WTC11 (cell line): Measurements from ENCODE around the gene FEZF1. TPM values are rescaled to one million over a fixed set of nuclear protein-coding genes. Genes with fewer than 3 reads are reported as not detected.

ENCODE experiments used
- ATAC-seq: fragments of 200-7000 bp; cut with Tn5 transposase; 2 replicates; pipeline ENCODE4 v1.10.0; 2021; ENCODE audit warnings: mild to moderate bottlenecking, moderate library complexity
- CTCF ChIA-PET: fragments of 300-600 bp; sonication (Branson Sonifier 250); formaldehyde crosslinking; loops from one replicate; lab custom pipeline; 2021; ENCODE audit warnings: antibody characterized with exemption; lab: Charles Lee
- POLR2A ChIA-PET: fragments of 350-600 bp; sonication (Branson Sonifier 250); formaldehyde crosslinking; loops from one replicate; lab custom pipeline; 2021; ENCODE audit warnings: antibody characterized with exemption; lab: Charles Lee
- DNase-seq: peaks from one replicate; pipeline ENCODE4 v3.0.0; 2021; ENCODE audit warnings: low spot score
- H3K27ac Mint-ChIP-seq: 2 replicates; pipeline ENCODE4 v1.8.0; 2021; ENCODE audit warnings: mixed read lengths
- H3K27me3 Mint-ChIP-seq: 2 replicates; pipeline ENCODE4 v1.8.0; 2021; ENCODE audit warnings: low read depth, mild to moderate bottlenecking, moderate library complexity, mixed read lengths
- H3K36me3 Mint-ChIP-seq: 2 replicates; pipeline ENCODE4 v1.8.0; 2021; ENCODE audit warnings: mixed read lengths
- H3K4me1 Mint-ChIP-seq: 2 replicates; pipeline ENCODE4 v1.8.0; 2022; ENCODE audit warnings: mixed read lengths
- H3K4me3 Mint-ChIP-seq: 2 replicates; pipeline ENCODE4 v1.8.0; 2021; ENCODE audit warnings: mild to moderate bottlenecking, moderate library complexity, mixed read lengths
- H3K9me3 Mint-ChIP-seq: 2 replicates; pipeline ENCODE4 v1.8.0; 2021; ENCODE audit warnings: mixed read lengths
- ATF1 ChIP-seq: sonication (generic); formaldehyde crosslinking; IDR thresholded peaks from 2 replicates; pipeline ENCODE4 v1.8.1; 2023; ENCODE audit warnings: mild to moderate bottlenecking, moderate library complexity, missing genetic modification reagents
- ATF2 ChIP-seq: sonication (generic); formaldehyde crosslinking; IDR thresholded peaks from 2 replicates; pipeline ENCODE4 v1.8.1; 2022; ENCODE audit warnings: low read depth, missing genetic modification reagents, borderline replicate concordance
- ATF6 ChIP-seq: sonication (generic); formaldehyde crosslinking; IDR thresholded peaks from 2 replicates; pipeline ENCODE4 v1.8.1; 2023; ENCODE audit warnings: mild to moderate bottlenecking, missing genetic modification reagents
- CREM ChIP-seq: sonication (generic); formaldehyde crosslinking; IDR thresholded peaks from 2 replicates; pipeline ENCODE4 v1.8.1; 2022; ENCODE audit warnings: mild to moderate bottlenecking, missing genetic modification reagents, moderate library complexity
- ELF4 ChIP-seq: sonication (generic); formaldehyde crosslinking; IDR thresholded peaks from 2 replicates; pipeline ENCODE4 v1.8.1; 2022; ENCODE audit warnings: low read depth, mild to moderate bottlenecking, moderate library complexity, missing genetic modification reagents
- ESRRA ChIP-seq: sonication (generic); formaldehyde crosslinking; IDR thresholded peaks from 2 replicates; pipeline ENCODE4 v1.8.1; 2022; ENCODE audit warnings: mild to moderate bottlenecking, missing genetic modification reagents, borderline replicate concordance
- ETV6 ChIP-seq: sonication (generic); formaldehyde crosslinking; IDR thresholded peaks from 2 replicates; pipeline ENCODE4 v1.8.1; 2022; ENCODE audit warnings: mild to moderate bottlenecking, missing genetic modification reagents
- FOXP1 ChIP-seq: sonication (generic); formaldehyde crosslinking; IDR thresholded peaks from 2 replicates; pipeline ENCODE4 v1.8.0; 2022; ENCODE audit warnings: missing genetic modification reagents, mild to moderate bottlenecking, moderate library complexity, borderline replicate concordance
- JAZF1 ChIP-seq: fragments of 250-450 bp; sonication (Bioruptor Pico); IDR thresholded peaks from 2 replicates; pipeline ENCODE4 v1.9.0; 2021; ENCODE audit warnings: moderate library complexity, mild to moderate bottlenecking, inconsistent platforms
- KAT7 ChIP-seq: sonication (generic); formaldehyde crosslinking; IDR thresholded peaks from 2 replicates; pipeline ENCODE4 v1.8.1; 2023; ENCODE audit warnings: missing genetic modification reagents, mild to moderate bottlenecking, borderline replicate concordance
- MYBL2 ChIP-seq: sonication (generic); formaldehyde crosslinking; IDR thresholded peaks from 2 replicates; pipeline ENCODE4 v1.8.1; 2023; ENCODE audit warnings: mild to moderate bottlenecking, moderate library complexity, missing genetic modification reagents
- NFATC4 ChIP-seq: fragments of 250-450 bp; sonication (Bioruptor Pico); IDR thresholded peaks from 2 replicates; pipeline ENCODE4 v1.9.0; 2021; ENCODE audit warnings: mild to moderate bottlenecking
- NR2C2 ChIP-seq: sonication (generic); formaldehyde crosslinking; IDR thresholded peaks from 2 replicates; pipeline ENCODE4 v1.8.0; 2022; ENCODE audit warnings: mild to moderate bottlenecking, missing genetic modification reagents
- OVOL2 ChIP-seq: fragments of 250-450 bp; sonication (Bioruptor Pico); IDR thresholded peaks from 2 replicates; pipeline ENCODE4 v1.9.0; 2021; ENCODE audit warnings: mild to moderate bottlenecking, borderline replicate concordance
- RORB ChIP-seq: fragments of 250-450 bp; sonication (Bioruptor Pico); IDR thresholded peaks from 2 replicates; pipeline ENCODE4 v1.9.0; 2021; ENCODE audit warnings: mild to moderate bottlenecking
- SP1 ChIP-seq: sonication (generic); formaldehyde crosslinking; conservative IDR thresholded peaks from 2 replicates; pipeline ENCODE4 v1.8.1; 2022; ENCODE audit warnings: missing genetic modification reagents
- TCF7 ChIP-seq: sonication (generic); formaldehyde crosslinking; IDR thresholded peaks from 2 replicates; pipeline ENCODE4 v1.8.0; 2022; ENCODE audit warnings: mild to moderate bottlenecking, low read depth, missing genetic modification reagents, moderate library complexity
- TP53 ChIP-seq: sonication (generic); formaldehyde crosslinking; IDR thresholded peaks from 2 replicates; pipeline ENCODE4 v1.8.1; 2023; ENCODE audit warnings: mild to moderate bottlenecking, missing genetic modification reagents
- USF1 ChIP-seq: sonication (generic); formaldehyde crosslinking; IDR thresholded peaks from 2 replicates; pipeline ENCODE4 v1.8.0; 2022; ENCODE audit warnings: mild to moderate bottlenecking, missing genetic modification reagents
- ZBTB21 ChIP-seq: sonication (generic); formaldehyde crosslinking; IDR thresholded peaks from 2 replicates; pipeline ENCODE4 v1.8.1; 2023; ENCODE audit warnings: mild to moderate bottlenecking, missing genetic modification reagents, borderline replicate concordance
- ZNF121 ChIP-seq: sonication (generic); formaldehyde crosslinking; IDR thresholded peaks from 2 replicates; pipeline ENCODE4 v1.8.0; 2023; ENCODE audit warnings: missing genetic modification reagents
- ZNF138 ChIP-seq: sonication (generic); formaldehyde crosslinking; conservative IDR thresholded peaks from 2 replicates; pipeline ENCODE4 v1.8.1; 2022; ENCODE audit warnings: mild to moderate bottlenecking, moderate library complexity, missing genetic modification reagents
- ZNF263 ChIP-seq: sonication (generic); formaldehyde crosslinking; IDR thresholded peaks from 2 replicates; pipeline ENCODE4 v1.8.1; 2022; ENCODE audit warnings: low read depth, mild to moderate bottlenecking, moderate library complexity, missing genetic modification reagents
- ZNF423 ChIP-seq: fragments of 250-450 bp; sonication (Bioruptor Pico); IDR thresholded peaks from 2 replicates; pipeline ENCODE4 v2.1.2; 2022; ENCODE audit warnings: mild to moderate bottlenecking, moderate library complexity
- ZNF671 ChIP-seq: fragments of 250-450 bp; sonication (Bioruptor Pico); IDR thresholded peaks from 2 replicates; pipeline ENCODE4 v1.8.0; 2021; ENCODE audit warnings: mild to moderate bottlenecking
- total RNA-seq: library from RNA; stranded (reverse); gene quantifications from 3 replicates; pipeline ENCODE4 v1.2.3, GENCODE V29; 2021
- TF ChIP-seq, protein P1 (sequence below): fragments of 250-450 bp; sonication (Bioruptor Pico); IDR thresholded peaks from 2 replicates; pipeline ENCODE4 v2.1.2; 2022; ENCODE audit warnings: mild to moderate bottlenecking, moderate library complexity
- TF ChIP-seq, protein P2 (sequence below): sonication (generic); formaldehyde crosslinking; conservative IDR thresholded peaks from 2 replicates; pipeline ENCODE4 v1.8.1; 2022; ENCODE audit warnings: mild to moderate bottlenecking, missing genetic modification reagents

FEZF1 gene
- total RNA-seq, 1 experiment from 2014 or later, result 20.0 TPM

DNA sequence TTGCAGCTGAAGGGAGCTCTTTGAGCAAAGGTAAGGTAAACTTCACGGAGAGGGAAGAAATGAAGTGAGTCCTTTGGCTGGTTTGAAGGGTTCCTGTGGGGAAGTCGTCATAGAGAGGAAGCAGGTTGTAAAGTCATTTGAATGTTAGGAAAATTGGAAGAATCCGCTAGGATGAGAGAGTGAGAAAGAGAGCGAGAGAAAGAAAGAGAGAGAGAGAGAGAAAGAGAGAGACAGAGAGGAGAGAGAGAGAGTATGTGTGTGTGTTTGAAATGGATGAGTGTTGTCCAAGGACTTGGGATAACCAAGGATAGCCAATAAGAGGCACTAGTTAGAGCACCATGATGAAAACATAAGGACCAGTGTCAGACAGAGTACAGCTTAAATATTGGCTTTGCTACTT lies 43.1 kb downstream of the FEZF1 start:
- ChIA-PET CTCF (interaction anchor here (0.6 to 1.2 kb wide), 4 partner anchors 13 to 512 kb away, joined by 3 to 4 read pairs (median 3); no protein-coding TSS in a partner anchor), POLR2A (interaction anchor here (0.6 kb wide), 1 partner anchor 32 kb away, joined by 3 read pairs; no protein-coding TSS in a partner anchor)
- no peak for TF ChIP-seq ZBTB21 (CRISPR knock-in tag)
- TF ChIP-seq, protein P1, sequence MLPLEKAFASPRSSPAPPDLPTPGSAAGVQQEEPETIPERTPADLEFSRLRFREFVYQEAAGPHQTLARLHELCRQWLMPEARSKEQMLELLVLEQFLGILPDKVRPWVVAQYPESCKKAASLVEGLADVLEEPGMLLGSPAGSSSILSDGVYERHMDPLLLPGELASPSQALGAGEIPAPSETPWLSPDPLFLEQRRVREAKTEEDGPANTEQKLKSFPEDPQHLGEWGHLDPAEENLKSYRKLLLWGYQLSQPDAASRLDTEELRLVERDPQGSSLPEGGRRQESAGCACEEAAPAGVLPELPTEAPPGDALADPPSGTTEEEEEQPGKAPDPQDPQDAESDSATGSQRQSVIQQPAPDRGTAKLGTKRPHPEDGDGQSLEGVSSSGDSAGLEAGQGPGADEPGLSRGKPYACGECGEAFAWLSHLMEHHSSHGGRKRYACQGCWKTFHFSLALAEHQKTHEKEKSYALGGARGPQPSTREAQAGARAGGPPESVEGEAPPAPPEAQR (CRISPR knock-in tag), result no peak
- DNase-seq (no peak), ATAC-seq (peak; percentile 30)
- no peaks in the 10 kb centered on the region for H3K36me3 Mint-ChIP-seq
- peak overlapping the region; percentile 1; the same call in 1 of the 2 replicates for H3K4me3 Mint-ChIP-seq
- H3K27me3 Mint-ChIP-seq, result no peaks in the 10 kb centered on the region; the same call in none of the 2 replicates
- H3K9me3 Mint-ChIP-seq, result peaks cover 4% of the 10 kb centered on the region; the same call in 1 of the 2 replicates
- H3K27ac Mint-ChIP-seq, result peak overlapping the region; percentile 13
- peaks cover 37% of the 10 kb centered on the region for H3K4me1 Mint-ChIP-seq

DNA sequence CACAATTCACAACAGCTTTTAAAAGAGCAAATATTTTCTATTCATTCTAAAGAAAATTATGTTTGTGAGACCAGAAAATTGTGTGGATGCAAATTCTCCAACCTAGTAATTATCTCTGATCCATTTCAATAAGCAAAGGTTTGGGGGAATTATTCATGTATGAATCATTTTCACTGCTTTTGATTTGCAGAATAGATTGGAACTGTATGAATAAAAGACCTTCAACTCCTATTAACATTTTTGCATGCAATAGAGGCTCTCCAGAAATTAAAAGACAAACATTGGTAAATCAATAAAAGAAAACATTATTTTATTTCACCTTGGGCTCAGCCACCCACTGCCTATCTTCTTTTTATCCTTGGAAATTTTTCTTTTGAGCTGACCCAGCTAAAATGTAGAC lies 43.5 kb downstream of the FEZF1 start:
- H3K4me3 Mint-ChIP-seq, result no peak overlapping the region; the same call in 1 of the 2 replicates
- TF ChIP-seq KAT7 (CRISPR knock-in tag) (no peak), ATF2 (no peak), ELF4 (no peak), ATF6 (no peak), ESRRA (CRISPR knock-in tag) (no peak), JAZF1 (CRISPR knock-in tag) (no peak), ZNF263 (CRISPR knock-in tag) (no peak)
- TF ChIP-seq, protein P2, sequence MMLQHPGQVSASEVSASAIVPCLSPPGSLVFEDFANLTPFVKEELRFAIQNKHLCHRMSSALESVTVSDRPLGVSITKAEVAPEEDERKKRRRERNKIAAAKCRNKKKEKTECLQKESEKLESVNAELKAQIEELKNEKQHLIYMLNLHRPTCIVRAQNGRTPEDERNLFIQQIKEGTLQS (CRISPR knock-in tag), result no peak
- POLR2A ChIA-PET, result interaction anchor here (0.6 kb wide), 1 partner anchor 32 kb away, joined by 3 read pairs; no protein-coding TSS in a partner anchor
- CTCF ChIA-PET, result interaction anchor here (0.6 to 1.2 kb wide), 5 partner anchors 12 to 513 kb away, joined by 3 to 4 read pairs (median 3); no protein-coding TSS in a partner anchor
- DNase-seq (no peak), ATAC-seq (no peak)
- peaks cover 41% of the 10 kb centered on the region for H3K4me1 Mint-ChIP-seq
- H3K36me3 Mint-ChIP-seq, result no peaks in the 10 kb centered on the region
- H3K9me3 Mint-ChIP-seq, result peaks cover 4% of the 10 kb centered on the region; the same call in 1 of the 2 replicates
- no peaks in the 10 kb centered on the region; the same call in none of the 2 replicates for H3K27me3 Mint-ChIP-seq
- no peak overlapping the region for H3K27ac Mint-ChIP-seq

DNA sequence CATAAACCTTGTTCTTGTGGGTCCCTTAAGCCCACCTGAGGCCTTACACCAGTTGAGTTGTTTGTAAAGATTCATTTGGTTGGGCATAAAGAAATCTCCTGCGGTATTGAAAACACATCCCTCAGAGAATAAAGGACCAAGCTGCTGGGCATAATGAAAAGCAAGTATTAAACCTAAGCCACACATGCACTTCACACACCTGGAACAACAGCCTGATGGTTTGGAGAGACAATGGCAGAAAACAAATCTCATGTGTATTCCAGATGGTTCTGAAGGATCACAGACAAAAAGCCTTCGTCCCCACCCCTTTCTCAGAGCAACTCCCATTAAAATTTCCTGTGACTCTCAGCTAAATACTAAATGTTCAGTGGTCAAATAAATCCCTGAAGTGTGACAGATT lies 44.2 kb downstream of the FEZF1 start:
- H3K4me3 Mint-ChIP-seq, result no peak overlapping the region
- TF ChIP-seq TCF7 (CRISPR knock-in tag) (no peak), OVOL2 (CRISPR knock-in tag) (no peak), ZNF138 (no peak), FOXP1 (CRISPR knock-in tag) (no peak), MYBL2 (no peak), SP1 (CRISPR knock-in tag) (no peak), CREM (CRISPR knock-in tag) (no peak), ZNF121 (CRISPR knock-in tag) (no peak), ATF1 (CRISPR knock-in tag) (no peak), NFATC4 (CRISPR knock-in tag) (no peak), ZNF423 (CRISPR knock-in tag) (no peak), RORB (no peak), ETV6 (CRISPR knock-in tag) (no peak), TP53 (CRISPR knock-in tag) (no peak), NR2C2 (CRISPR knock-in tag) (no peak), ZNF671 (CRISPR knock-in tag) (no peak), USF1 (CRISPR knock-in tag) (no peak)
- TF ChIP-seq, protein P1 (CRISPR knock-in tag), result no peak

More for the DNA sequence above, 44.2 kb downstream of the FEZF1 start:
- CTCF ChIA-PET, result interaction anchor here (1.2 kb wide), 1 partner anchor 56 kb away, joined by 3 read pairs; no protein-coding TSS in a partner anchor
- Mint-ChIP-seq H3K36me3 (no peaks in the 10 kb centered on the region), H3K27ac (peak overlapping the region; percentile 55; the same call in 1 of the 2 replicates), H3K4me1 (peaks cover 48% of the 10 kb centered on the region), H3K27me3 (no peaks in the 10 kb centered on the region; the same call in none of the 2 replicates), H3K9me3 (peaks cover 4% of the 10 kb centered on the region; the same call in 1 of the 2 replicates)
- ATAC-seq, result peak; percentile 9
- DNase-seq, result no peak
- POLR2A ChIA-PET, result no interaction called here
